ENCODE results near the gene ZNF281.

DNA sequence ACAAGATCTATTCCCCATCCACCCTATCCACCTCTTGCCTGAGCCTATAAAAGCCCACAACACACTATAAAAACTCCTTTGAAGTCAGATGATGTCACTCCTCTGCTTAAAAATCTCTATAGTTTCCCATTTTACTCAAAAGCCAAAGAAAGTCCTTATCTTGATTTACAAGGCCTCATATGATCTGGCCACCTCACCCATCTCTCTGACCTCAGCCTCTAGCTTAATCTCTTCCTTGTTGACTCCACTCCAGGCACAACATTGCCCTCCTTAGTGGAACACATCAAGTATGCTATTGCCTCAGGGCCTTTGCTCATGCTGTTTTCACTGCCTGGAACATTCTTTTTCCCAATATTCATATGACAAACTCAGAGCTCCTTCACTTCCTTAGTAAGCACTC is 33.3 kb downstream of the ZNF281 start:
- no peak for TF ChIP-seq MAZ (IDR thresholded peaks at IDR 0.05; ENCODE audit: borderline replicate concordance, low read depth, low read length)
- TF ChIP-seq RFX5 (IDR thresholded peaks at IDR 0.05) = no peak
- TF ChIP-seq, protein P1, sequence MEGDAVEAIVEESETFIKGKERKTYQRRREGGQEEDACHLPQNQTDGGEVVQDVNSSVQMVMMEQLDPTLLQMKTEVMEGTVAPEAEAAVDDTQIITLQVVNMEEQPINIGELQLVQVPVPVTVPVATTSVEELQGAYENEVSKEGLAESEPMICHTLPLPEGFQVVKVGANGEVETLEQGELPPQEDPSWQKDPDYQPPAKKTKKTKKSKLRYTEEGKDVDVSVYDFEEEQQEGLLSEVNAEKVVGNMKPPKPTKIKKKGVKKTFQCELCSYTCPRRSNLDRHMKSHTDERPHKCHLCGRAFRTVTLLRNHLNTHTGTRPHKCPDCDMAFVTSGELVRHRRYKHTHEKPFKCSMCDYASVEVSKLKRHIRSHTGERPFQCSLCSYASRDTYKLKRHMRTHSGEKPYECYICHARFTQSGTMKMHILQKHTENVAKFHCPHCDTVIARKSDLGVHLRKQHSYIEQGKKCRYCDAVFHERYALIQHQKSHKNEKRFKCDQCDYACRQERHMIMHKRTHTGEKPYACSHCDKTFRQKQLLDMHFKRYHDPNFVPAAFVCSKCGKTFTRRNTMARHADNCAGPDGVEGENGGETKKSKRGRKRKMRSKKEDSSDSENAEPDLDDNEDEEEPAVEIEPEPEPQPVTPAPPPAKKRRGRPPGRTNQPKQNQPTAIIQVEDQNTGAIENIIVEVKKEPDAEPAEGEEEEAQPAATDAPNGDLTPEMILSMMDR (IDR thresholded peaks at IDR 0.05) = no peak
- no peak for TF ChIP-seq CEBPB (IDR thresholded peaks at IDR 0.05)
- no peak for TF ChIP-seq POLR2A (IDR thresholded peaks at IDR 0.05; ENCODE audit: low read length)
- no peak for TF ChIP-seq CHD2 (IDR thresholded peaks at IDR 0.05; ENCODE audit: low read length, partially characterized antibody)
- TF ChIP-seq USF2 (IDR thresholded peaks at IDR 0.05) = no peak
- no peak for TF ChIP-seq MAFK (IDR thresholded peaks at IDR 0.05; ENCODE audit: partially characterized antibody)
- TF ChIP-seq, protein P2, sequence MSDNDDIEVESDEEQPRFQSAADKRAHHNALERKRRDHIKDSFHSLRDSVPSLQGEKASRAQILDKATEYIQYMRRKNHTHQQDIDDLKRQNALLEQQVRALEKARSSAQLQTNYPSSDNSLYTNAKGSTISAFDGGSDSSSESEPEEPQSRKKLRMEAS (IDR thresholded peaks at IDR 0.05) = no peak
- TF ChIP-seq SREBF2 (IDR thresholded peaks at IDR 0.05) = no peak
- no peak for TF ChIP-seq MYC (IDR thresholded peaks at IDR 0.05; ENCODE audit: borderline replicate concordance, low read length)
- no peak for TF ChIP-seq HDAC2 (IDR thresholded peaks at IDR 0.05)
- no peak for TF ChIP-seq REST (IDR thresholded peaks at IDR 0.05)

All from A549 (cell line).